Panc1 (cell line): ENCODE data around the gene RESF1. TPM values are rescaled to one million over a fixed set of nuclear protein-coding genes. Genes with fewer than 3 reads are reported as not detected.

ENCODE experiments used
- ATAC-seq: fragments of 200-7000 bp; cut with Tn5 transposase; 2 replicates; pipeline ENCODE4 v1.9.1; 2020; ENCODE audit warnings: mild to moderate bottlenecking, moderate library complexity
- BruUV-seq: library from RNA; stranded (reverse); fragments of 400-500 nt; replicated peaks from 2 replicates; lab custom pipeline; 2021; lab: Mats Ljungman, UMichigan
- CTCF ChIA-PET: fragments of 300-600 bp; sonication (Branson Sonifier 250); formaldehyde crosslinking; loops from one replicate; lab custom pipeline; 2022; ENCODE audit warnings: antibody characterized with exemption; lab: Charles Lee
- POLR2A ChIA-PET: fragments of 300-600 bp; sonication (Branson Sonifier 250); formaldehyde crosslinking; loops from one replicate; lab custom pipeline; 2022; ENCODE audit warnings: antibody characterized with exemption; lab: Charles Lee
- DNase-seq: peaks from one replicate; pipeline ENCODE4 v3.0.0-alpha.2; 2010; ENCODE audit warnings: low read depth, low spot score
- H3K27ac ChIP-seq: 2 replicates; pipeline ENCODE4 v1.5.1; 2011; ENCODE audit warnings: mild to moderate bottlenecking, low read length, inconsistent platforms
- H3K27me3 ChIP-seq: fragments of 200-500 bp; sonication (Bioruptor generic); 2 replicates; pipeline ENCODE4 v1.6.0; 2014; ENCODE audit warnings: low read length, inconsistent platforms; ENCODE audit not compliant: control insufficient read depth, insufficient read depth
- H3K36me3 ChIP-seq: fragments of 200-500 bp; sonication (Bioruptor generic); 2 replicates; pipeline ENCODE4 v1.5.1; 2014; ENCODE audit warnings: inconsistent platforms, mild to moderate bottlenecking, low read length, moderate library complexity; ENCODE audit not compliant: control insufficient read depth, insufficient read depth
- H3K4me1 ChIP-seq: 2 replicates; pipeline ENCODE4 v1.5.1; 2011; ENCODE audit warnings: inconsistent platforms, mild to moderate bottlenecking, low read length, moderate library complexity; ENCODE audit not compliant: control insufficient read depth, insufficient read depth
- H3K4me3 ChIP-seq, 2 experiments: 2 replicates each; pipeline ENCODE4 v1.5.1; 2011 to 2012; ENCODE audit warnings: low read depth in 2 of 2, low read length in 2 of 2, mild to moderate bottlenecking in 2 of 2, inconsistent platforms in 1 of 2, moderate library complexity in 1 of 2
- H3K9me3 ChIP-seq: fragments of 200-500 bp; sonication (Bioruptor generic); 2 replicates; pipeline ENCODE4 v1.5.1; 2014; ENCODE audit warnings: low read depth, mild to moderate bottlenecking, inconsistent platforms, low read length, moderate library complexity; ENCODE audit not compliant: control insufficient read depth, insufficient read depth
- CTCF ChIP-seq: fragments of 450-650 bp; IDR thresholded peaks from 2 replicates; pipeline ENCODE4 v1.5.1; 2017; ENCODE audit warnings: mild to moderate bottlenecking
- POLR2AphosphoS5 ChIP-seq: IDR thresholded peaks from 2 replicates; pipeline ENCODE4 v1.6.1; 2012; ENCODE audit warnings: mild to moderate bottlenecking, low read depth, low read length, moderate library complexity
- REST ChIP-seq, 2 experiments: IDR thresholded peaks; 2 replicates each; pipeline ENCODE4 v1.6.1; 2011 to 2012; ENCODE audit warnings: low read depth in 2 of 2, control low read depth in 1 of 2, low read length in 1 of 2, mild to moderate bottlenecking in 1 of 2, moderate library complexity in 1 of 2; ENCODE audit not compliant: insufficient read depth in 1 of 2
- SIN3A ChIP-seq: IDR thresholded peaks from 2 replicates; pipeline ENCODE4 v1.6.1; 2012; ENCODE audit warnings: low read depth, mild to moderate bottlenecking, low read length, moderate library complexity, borderline replicate concordance; ENCODE audit not compliant: insufficient read depth
- TCF7L2 ChIP-seq: IDR thresholded peaks from 2 replicates; pipeline ENCODE4 v1.6.1; 2011; ENCODE audit warnings: mild to moderate bottlenecking, low read depth, low read length, inconsistent platforms
- in situ Hi-C: cut with HindIII; loops from 2 replicates; pipeline ENCODE4 v1.10.0; 2016; ENCODE audit warnings: low sequenced_read_pairs, low pct_unique_long_range_greater_than_20kb
- intact Hi-C: fragments of 100-400 bp; cut with micrococcal nuclease; formaldehyde crosslinking; loops from one replicate; pipeline ENCODE4 v1.10.0; 2022; ENCODE audit not compliant: unreplicated experiment
- total RNA-seq: library from RNA; stranded (reverse); gene quantifications from one replicate; pipeline ENCODE4 v1.2.1, GENCODE V29; 2021; ENCODE audit not compliant: unreplicated experiment

The RESF1 gene
- total RNA-seq, 1 experiment from 2014 or later, result 42.4 TPM

GRCh38 chr12:31951939-31952338 lies 7.3 kb upstream of the RESF1 start:
- Histone ChIP-seq H3K27me3 (no peaks in the 10 kb centered on the region), H3K36me3 (no peaks in the 10 kb centered on the region), H3K4me3 (no peak overlapping the region), H3K27ac (no peak overlapping the region), H3K4me1 (no peaks in the 10 kb centered on the region), H3K9me3 (no peaks in the 10 kb centered on the region)
- POLR2A ChIA-PET, result no interaction called here
- TF ChIP-seq SIN3A (no peak), TCF7L2 (no peak)
- no TSS peak for BruUV-seq
- ATAC-seq (no peak), DNase-seq (no peak)
- CTCF ChIA-PET, result no interaction called here
- intact Hi-C loops, result no loop called here
- in situ Hi-C loops, result no loop called here

- H3K4me1 ChIP-seq, result no peaks in the 10 kb centered on the region
- no peaks in the 10 kb centered on the region for H3K9me3 ChIP-seq
- DNase-seq (no peak), ATAC-seq (no peak)
- no peaks in the 10 kb centered on the region for H3K36me3 ChIP-seq
- no peak overlapping the region for H3K27ac ChIP-seq
- intact Hi-C loops, result no loop called here
- no peak for TF ChIP-seq SIN3A
- TF ChIP-seq CTCF, result no peak
- TF ChIP-seq POLR2AphosphoS5, result no peak
- no peak for TF ChIP-seq TCF7L2
- TF ChIP-seq REST (IDR thresholded peaks at IDR 0.05; ENCODE audit: insufficient read depth in 1 of 2, low read depth in 2 of 2, low read length in 1 of 2), result no peak
- ChIA-PET CTCF (no interaction called here), POLR2A (no interaction called here)
- in situ Hi-C loops, result no loop called here
- BruUV-seq, result no TSS peak
- no peak overlapping the region for H3K4me3 ChIP-seq
- H3K27me3 ChIP-seq, result no peaks in the 10 kb centered on the region
Measured at GRCh38 chr12:31952418-31952817, 6.8 kb upstream of the RESF1 start.

- in situ Hi-C loops, result no loop called here
- ATAC-seq (no peak), DNase-seq (no peak)
- POLR2A ChIA-PET, result no interaction called here
- no peak for TF ChIP-seq SIN3A
- TF ChIP-seq REST (IDR thresholded peaks at IDR 0.05; ENCODE audit: insufficient read depth in 1 of 2, low read depth in 2 of 2, low read length in 1 of 2), result no peak
- no peak for TF ChIP-seq CTCF
- no peak for TF ChIP-seq POLR2AphosphoS5
- no peak for TF ChIP-seq TCF7L2
- H3K4me3 ChIP-seq, result no peak overlapping the region
- 0 out of 2 replicates have a peak overlapping the region, but pooled peaks have one; percentile 13 for H3K27ac ChIP-seq
- peaks cover 6% of the 10 kb centered on the region; the same call in 1 of the 2 replicates for H3K4me1 ChIP-seq
- no TSS peak for BruUV-seq
- intact Hi-C loops, result no loop called here
- no peaks in the 10 kb centered on the region for H3K9me3 ChIP-seq
- CTCF ChIA-PET, result no interaction called here
- no peaks in the 10 kb centered on the region for H3K36me3 ChIP-seq
- no peaks in the 10 kb centered on the region for H3K27me3 ChIP-seq
Measured at GRCh38 chr12:31954925-31955858, 4.0 kb upstream of the RESF1 start.
